HG03520 (cell line): ENCODE measurements around the gene FMN2.

Source experiments
- ATAC-seq: cut with Tn5 transposase; IDR thresholded peaks from one replicate; pipeline ENCODE4 v1.9.1; 2021; ENCODE audit warnings: mild to moderate bottlenecking, moderate library complexity; ENCODE audit not compliant: unreplicated experiment

FMN2 gene

DNA sequence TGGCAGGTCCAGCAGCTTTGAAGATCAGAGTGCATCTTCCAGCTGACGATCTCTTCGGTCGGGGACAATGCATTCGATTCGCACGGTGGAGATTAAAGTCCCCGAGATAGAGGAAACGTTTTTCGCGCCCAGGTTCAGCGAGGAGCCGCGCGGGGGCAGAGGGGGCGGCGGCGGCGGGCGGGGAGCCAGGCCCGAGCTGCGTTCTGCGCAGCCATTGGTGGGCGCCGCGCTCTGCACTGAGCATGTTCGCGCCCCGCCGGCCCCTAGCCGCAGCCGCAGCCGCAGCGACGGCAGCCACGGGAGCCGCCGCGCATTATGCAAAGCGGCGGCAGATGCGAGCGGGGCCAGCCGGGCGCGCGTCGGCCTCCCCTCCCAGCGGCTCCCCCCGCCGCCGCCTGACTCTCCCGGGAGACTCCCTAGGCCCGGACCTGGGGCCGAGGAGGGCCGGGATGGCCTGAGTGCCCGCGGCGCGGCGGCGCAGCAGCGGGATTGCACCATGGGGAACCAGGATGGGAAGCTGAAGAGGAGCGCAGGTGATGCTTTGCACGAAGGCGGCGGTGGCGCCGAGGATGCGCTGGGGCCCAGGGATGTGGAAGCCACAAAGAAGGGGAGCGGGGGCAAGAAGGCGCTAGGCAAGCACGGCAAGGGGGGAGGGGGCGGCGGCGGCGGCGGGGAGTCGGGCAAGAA is at the start of gene FMN2:
Gene FMN2 (plus strand): TSS at position 270 of the 687 bp plus-strand sequence. CDS start 227 bp downstream, at position 497.
- no peak for ATAC-seq

- no peak for ATAC-seq
Observed at GRCh38 chr1:240044620-240045019, 47.1 kb upstream of the FMN2 start.

DNA sequence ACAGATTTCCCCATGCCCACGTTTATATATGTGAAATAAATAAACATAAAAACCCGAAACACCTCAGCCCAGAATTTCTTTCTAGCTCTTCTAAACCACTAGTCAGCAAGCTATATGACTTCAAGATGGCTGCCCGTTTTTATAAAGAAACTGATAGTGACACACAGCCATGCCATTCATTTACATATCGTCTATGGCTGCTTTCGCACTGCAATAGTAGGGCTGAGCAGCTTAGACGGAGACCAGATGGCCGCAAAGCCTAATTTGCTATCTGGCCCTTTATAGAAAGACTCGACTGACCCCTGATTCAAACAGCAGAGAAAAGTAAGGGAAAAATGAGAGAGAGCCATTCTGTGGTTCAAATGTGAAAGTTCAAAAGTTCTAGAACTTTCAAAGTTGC is 45.7 kb upstream of the FMN2 start:
- no peak for ATAC-seq

GRCh38 chr1:240054109-240054701 is 37.5 kb upstream of the FMN2 start:
- ATAC-seq, result no peak

- ATAC-seq, result no peak
Observed at GRCh38 chr1:240055936-240056335, 35.7 kb upstream of the FMN2 start.

DNA sequence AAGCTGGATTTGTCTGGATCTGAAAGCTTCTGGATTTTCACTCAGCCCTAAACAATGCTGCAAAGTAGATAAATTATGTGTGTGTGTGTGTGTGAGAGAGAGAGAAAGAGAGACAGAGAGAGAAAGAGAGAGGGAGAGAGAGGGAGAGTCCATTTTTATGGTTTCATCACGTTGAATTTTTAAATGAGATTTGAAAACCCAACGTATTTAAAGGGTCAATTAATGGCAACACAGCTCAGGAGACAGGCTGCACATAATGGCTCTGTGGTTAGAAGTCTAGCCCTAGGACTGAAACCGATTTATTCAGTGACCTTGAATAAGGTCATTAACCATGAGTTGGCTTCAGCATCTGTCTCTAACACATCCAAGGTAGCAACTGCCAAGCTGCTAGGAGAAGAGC is 35.3 kb upstream of the FMN2 start:
- ATAC-seq, result no peak

DNA sequence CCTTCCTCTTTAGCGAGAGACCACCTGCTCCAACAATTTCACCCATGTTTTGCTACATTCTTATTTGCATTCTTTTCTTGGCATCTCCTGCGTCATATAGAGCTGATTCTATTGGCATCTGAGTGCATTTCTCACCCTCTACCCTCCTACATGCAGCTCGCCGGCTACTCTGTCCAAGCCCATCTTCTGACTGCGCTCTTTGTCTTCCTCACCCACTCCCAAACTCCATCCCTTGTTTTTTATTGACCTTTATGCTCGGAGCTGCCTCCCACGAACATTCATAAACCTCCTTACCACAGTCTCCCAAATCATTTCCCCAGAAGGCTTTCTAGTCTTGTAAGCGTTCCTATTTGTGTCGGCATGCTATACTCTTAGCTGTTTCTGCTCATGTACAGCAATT is 33.6 kb upstream of the FMN2 start:
- no peak for ATAC-seq

DNA sequence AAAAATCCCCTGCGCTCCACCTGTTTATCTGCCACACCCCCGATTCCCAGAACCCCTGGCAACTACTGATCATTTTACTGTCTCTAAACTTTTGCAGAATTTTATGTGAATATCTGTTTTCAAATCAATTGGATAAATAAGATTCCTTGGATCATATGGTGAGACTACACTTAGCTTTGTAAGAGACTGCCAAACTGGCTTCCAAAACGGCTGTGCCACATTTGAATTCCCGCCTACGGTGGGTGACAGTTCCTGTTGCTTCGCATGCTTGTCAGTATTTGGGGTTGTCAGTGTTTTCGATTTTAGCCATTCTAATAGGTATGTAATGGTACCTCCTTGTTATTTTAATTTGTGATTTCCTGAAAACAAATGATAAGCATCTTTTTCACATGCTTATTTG is 22.7 kb upstream of the FMN2 start:
- no peak for ATAC-seq

DNA sequence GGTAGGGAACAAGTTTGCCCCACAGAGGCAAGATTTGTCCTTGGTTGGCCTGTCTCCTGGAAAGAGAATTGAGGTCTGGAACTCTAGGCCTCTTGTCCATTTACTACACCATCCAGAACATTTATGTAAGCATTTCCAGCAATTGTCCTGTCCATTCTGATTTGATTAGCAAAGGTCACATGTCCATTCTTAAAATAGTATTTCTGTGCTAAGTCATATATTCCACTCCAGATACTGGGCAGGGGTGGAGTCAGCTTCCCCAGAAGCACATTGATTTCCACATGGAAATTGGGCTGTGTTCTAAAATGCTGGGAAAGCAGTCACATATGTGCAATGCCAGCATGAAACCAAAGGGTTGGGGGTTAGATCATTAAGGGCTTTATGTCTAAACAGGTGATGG is 21.5 kb upstream of the FMN2 start:
- no peak for ATAC-seq

GRCh38 chr1:240073097-240073496 is 18.6 kb upstream of the FMN2 start:
- no peak for ATAC-seq

DNA sequence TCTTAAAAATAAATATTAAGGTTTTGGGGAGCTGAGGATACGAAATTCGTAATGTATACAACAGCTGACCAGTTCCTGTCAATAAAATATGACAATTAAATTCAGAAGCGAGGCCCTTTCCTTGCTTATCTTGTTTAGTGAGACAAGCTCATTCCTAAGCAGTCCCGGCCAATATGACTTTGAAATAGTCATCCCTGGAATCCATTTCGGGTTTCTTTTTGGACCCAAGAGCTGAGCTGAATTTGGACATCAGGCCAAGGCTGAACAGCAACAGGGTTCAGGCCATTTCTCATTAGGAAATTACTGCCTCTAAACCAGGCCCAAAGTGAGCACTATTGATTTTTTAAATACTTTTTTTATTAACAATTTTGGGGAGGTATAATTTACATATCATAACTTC is 17.3 kb upstream of the FMN2 start:
- ATAC-seq, result no peak

DNA sequence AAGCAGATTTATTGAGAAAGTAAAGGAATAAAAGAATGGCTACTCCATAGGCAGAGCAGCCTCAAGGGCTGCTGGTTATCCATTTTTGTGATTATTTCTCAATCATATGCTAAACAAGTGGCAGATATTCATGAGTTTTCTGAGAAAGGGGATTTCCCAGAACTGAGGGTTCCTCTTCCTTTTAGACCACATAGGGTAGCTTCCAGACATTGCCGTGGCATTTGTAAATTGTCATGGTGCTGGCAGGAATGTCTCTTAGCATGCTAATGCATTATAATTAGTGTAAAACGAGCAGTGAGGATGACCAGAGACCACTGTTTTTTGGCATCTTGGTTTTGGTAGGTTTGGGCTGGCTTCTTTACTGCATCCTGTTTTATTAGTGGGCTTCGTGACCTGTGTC is 16.8 kb upstream of the FMN2 start:
- no peak for ATAC-seq

GRCh38 chr1:240084337-240084736 is 7.3 kb upstream of the FMN2 start:
- no peak for ATAC-seq

DNA sequence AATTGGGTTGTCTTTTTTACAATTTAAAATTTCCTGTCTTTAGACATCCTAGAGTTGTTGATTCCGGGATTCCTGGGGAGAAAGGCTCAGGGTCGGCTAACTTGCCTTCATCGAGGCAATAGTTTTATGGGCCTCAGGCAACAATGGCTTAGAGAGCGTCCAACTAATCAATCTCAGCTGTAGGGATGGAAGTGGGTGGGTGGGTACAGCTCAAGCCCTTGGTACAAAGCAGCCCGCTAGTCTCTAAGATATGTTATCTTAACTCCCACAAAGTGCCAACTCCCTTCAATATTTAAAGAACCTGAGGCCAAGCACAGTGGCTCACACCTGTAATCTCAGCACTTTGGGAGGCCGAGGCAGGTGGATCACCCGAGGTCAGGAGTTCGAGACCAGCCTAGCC is 6.9 kb upstream of the FMN2 start:
- no peak for ATAC-seq

DNA sequence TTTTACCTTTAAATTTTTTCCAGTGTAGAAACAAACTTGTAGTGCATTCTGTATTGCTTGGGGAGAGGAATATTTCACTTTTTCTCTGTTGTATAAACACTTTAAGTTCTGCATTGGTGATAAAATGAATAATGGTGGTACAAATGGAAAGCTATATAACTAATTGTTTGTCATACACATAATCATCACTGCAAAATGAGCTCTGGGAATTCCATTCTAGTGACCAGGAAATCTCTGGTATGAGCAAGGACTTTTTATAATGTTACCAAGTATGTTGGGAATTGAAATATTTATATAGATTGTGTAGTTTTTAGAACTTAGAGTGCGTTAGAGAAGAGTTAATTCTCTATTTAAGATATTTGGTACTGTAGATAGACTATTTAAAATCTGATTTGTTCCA is 5.0 kb upstream of the FMN2 start:
- ATAC-seq, result no peak

DNA sequence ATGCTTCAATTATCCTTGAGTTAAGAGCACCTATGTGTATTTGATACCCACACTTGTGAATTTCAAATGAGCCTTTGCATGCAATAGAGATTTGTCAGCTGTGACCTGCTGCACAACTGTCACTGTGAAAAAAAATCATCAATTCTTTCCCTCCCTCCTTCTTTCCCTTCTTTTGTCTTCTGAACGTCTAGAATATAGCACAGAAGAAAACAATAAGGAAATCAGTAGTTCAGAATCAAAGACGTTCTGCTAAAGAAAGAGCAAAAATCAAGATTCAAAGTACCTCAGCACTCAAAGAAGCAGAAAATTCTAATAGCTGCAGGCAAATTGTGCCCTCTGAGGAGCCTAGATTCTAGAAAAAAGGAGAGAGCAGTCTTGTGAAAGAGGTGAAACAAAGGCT is 1.7 kb upstream of the FMN2 start:
- no peak for ATAC-seq

DNA sequence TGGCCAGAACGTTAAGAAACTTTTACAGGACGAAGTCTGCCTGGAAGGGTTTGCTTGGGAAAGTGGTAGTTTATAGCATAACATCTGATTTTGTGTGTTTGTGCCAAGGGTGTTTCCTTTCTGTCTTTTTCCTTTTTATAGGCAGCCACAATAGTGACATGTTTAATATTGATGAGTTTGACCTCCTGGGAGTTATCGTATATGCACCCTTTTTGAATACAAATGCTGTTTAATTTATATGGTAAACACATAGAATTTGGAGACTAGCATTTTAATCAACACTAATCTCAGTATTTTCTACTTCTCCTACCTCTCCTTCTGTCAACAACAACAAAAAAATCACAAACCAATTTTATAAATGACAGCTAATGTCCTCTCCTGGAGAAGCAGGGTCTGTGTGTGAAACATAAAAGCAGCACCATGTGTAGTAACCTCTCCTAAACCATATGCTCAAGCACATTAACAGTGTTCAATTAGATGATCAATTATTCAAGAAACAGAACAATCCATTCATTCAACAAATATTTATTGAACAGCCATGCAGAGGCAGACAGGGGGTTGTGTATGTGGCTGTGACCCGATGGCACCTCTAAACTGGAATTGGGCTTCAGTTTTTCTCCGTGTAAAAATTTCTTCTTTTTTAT is 604 bp upstream of the FMN2 start:
- no peak for ATAC-seq

GRCh38 chr1:240092301-240093119 is 827 bp downstream of the FMN2 start:
- ATAC-seq, result no peak

DNA sequence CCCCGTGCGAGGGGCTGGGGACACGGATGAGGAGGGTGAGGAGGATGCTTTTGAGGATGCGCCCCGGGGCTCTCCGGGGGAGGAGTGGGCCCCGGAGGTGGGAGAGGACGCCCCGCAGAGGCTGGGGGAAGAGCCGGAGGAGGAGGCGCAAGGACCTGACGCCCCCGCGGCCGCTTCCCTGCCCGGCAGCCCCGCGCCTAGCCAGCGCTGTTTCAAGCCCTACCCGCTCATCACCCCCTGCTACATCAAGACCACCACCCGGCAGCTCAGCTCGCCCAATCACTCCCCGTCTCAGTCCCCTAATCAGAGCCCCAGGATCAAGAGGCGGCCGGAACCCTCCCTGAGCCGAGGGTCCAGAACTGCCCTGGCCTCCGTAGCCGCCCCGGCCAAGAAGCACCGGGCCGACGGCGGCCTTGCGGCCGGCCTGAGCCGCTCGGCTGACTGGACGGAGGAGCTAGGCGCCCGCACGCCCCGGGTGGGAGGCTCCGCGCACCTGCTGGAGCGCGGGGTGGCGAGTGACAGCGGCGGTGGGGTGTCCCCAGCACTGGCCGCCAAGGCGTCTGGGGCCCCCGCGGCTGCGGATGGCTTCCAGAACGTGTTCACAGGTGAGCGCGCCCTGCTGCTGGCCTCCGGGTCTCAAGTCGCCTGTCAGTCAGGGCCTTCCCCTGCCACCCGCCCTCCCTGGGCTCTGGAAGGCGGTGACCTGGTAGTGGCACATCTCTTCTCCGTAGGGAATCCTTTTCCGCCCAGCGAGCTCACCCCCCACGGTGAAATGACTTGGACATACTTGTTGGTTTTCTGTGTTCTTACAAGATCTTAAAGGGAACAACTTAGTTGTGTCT is 1.7 kb downstream of the FMN2 start:
- ATAC-seq, result no peak

DNA sequence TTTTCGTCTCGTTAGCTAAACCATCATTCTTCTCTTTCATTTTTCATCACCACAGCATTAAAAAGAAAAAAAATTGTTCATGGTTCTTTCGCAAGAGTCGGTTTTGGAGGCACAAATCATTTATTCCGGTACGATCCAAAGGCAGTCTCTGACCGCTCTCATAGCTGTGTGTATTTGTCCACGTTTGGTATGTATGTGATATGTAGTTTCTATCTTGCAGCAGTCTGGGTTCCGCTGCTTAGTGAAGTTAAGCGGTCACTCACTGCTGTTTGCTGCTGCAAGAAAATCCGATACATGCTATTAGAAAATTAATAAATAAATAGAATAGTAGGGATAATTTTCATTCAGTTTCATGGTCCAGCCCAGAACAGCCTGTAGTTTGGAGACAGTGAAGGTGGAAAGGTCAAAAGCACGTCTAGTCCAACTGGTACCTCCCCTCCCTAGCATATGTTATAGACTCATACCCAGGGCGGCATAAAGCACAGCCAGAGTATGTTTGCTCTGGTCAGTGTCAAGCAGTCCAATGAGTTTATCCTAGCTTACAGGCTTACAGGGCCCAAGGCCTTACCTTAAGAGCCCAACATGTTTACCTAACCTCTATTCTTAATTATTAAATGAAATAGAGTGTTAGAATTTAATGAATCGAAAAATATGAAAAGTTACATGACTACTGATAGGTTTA is 2.5 kb downstream of the FMN2 start:
- no peak for ATAC-seq
